ENCODE measurements around the gene SLC7A6. TPM values are rescaled to one million over a fixed set of nuclear protein-coding genes. Genes with fewer than 3 reads are reported as not detected.

Gene SLC7A6
- total RNA-seq, 1 donor from 2014 or later: 11.6 TPM

GRCh38 chr16:68242085-68242484, 22.2 kb upstream of the SLC7A6 start:
- Mint-ChIP-seq H3K4me1 (ENCODE audit: low read depth) (peaks cover 12% of the 10 kb centered on the region), H3K4me3 (ENCODE audit: low read depth) (no peak overlapping the region), H3K9me3 (ENCODE audit: low read depth) (peaks cover 3% of the 10 kb centered on the region), H3K36me3 (ENCODE audit: insufficient read depth) (peaks cover 5% of the 10 kb centered on the region), H3K27ac (no peak overlapping the region), H3K27me3 (no peaks in the 10 kb centered on the region)
- no peak for DNase-seq (ENCODE audit: low spot score, unreplicated experiment)
- TF ChIP-seq, protein P1, sequence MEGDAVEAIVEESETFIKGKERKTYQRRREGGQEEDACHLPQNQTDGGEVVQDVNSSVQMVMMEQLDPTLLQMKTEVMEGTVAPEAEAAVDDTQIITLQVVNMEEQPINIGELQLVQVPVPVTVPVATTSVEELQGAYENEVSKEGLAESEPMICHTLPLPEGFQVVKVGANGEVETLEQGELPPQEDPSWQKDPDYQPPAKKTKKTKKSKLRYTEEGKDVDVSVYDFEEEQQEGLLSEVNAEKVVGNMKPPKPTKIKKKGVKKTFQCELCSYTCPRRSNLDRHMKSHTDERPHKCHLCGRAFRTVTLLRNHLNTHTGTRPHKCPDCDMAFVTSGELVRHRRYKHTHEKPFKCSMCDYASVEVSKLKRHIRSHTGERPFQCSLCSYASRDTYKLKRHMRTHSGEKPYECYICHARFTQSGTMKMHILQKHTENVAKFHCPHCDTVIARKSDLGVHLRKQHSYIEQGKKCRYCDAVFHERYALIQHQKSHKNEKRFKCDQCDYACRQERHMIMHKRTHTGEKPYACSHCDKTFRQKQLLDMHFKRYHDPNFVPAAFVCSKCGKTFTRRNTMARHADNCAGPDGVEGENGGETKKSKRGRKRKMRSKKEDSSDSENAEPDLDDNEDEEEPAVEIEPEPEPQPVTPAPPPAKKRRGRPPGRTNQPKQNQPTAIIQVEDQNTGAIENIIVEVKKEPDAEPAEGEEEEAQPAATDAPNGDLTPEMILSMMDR (IDR thresholded peaks at IDR 0.05; ENCODE audit: unreplicated experiment): no peak

- TF ChIP-seq, protein P1 (IDR thresholded peaks at IDR 0.05; ENCODE audit: unreplicated experiment): no peak
Observed at GRCh38 chr16:68242926-68243858, 21.1 kb upstream of the SLC7A6 start.

DNA sequence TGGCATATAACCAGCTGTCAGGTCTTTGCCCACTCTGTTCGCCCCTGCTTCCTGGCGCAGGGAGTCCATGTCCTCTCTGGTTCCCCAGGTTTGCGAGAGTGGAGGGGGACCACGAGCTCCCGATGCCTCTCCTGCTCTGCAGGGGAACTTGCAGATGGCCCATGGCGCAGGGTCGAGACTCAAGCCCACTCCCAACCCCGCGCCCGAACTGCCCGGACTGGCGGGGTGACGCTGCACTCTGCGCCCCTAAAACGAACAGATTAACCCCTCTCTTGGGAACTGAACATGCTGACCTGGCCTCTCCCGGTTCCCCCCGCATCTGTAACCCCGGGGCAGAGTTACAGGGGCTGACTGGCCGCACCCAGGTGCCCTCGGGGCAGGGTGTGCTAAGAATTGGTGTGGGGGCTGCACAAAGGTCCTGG, 19.8 kb upstream of the SLC7A6 start:
- H3K4me3 Mint-ChIP-seq (ENCODE audit: low read depth): peak overlapping the region; percentile 98
- no peak for DNase-seq (ENCODE audit: low spot score, unreplicated experiment)
- TF ChIP-seq, protein P1 (IDR thresholded peaks at IDR 0.05; ENCODE audit: unreplicated experiment): no peak
- no peak overlapping the region for H3K27ac Mint-ChIP-seq
- peaks cover 2% of the 10 kb centered on the region for H3K36me3 Mint-ChIP-seq (ENCODE audit: insufficient read depth)
- H3K4me1 Mint-ChIP-seq (ENCODE audit: low read depth): peaks cover 9% of the 10 kb centered on the region
- H3K27me3 Mint-ChIP-seq: no peaks in the 10 kb centered on the region
- H3K9me3 Mint-ChIP-seq (ENCODE audit: low read depth): no peaks in the 10 kb centered on the region

More at GRCh38 chr16:68242926-68243858, 21.1 kb upstream of the SLC7A6 start:
- H3K27ac Mint-ChIP-seq: no peak overlapping the region
- no peaks in the 10 kb centered on the region for H3K27me3 Mint-ChIP-seq
- H3K4me1 Mint-ChIP-seq (ENCODE audit: low read depth): peaks cover 9% of the 10 kb centered on the region
- peaks cover 4% of the 10 kb centered on the region for H3K36me3 Mint-ChIP-seq (ENCODE audit: insufficient read depth)
- peaks cover 3% of the 10 kb centered on the region for H3K9me3 Mint-ChIP-seq (ENCODE audit: low read depth)
- H3K4me3 Mint-ChIP-seq (ENCODE audit: low read depth): peak overlapping the region; percentile 98
- no peak for DNase-seq (ENCODE audit: low spot score, unreplicated experiment)

GRCh38 chr16:68244903-68245853, 19.1 kb upstream of the SLC7A6 start, which contains the start of gene PLA2G15:
PLA2G15 (plus strand) TSS chr16:68245373; CDS start chr16:68245427, 54 bp downstream.
- H3K9me3 Mint-ChIP-seq (ENCODE audit: low read depth): no peaks in the 10 kb centered on the region

More at GRCh38 chr16:68244903-68245853, 19.1 kb upstream of the SLC7A6 start, which contains the start of gene PLA2G15:
- DNase-seq (ENCODE audit: low spot score, unreplicated experiment): peak; percentile 96
- Mint-ChIP-seq H3K4me1 (ENCODE audit: low read depth) (peaks cover 9% of the 10 kb centered on the region), H3K36me3 (ENCODE audit: insufficient read depth) (peaks cover 2% of the 10 kb centered on the region), H3K4me3 (ENCODE audit: low read depth) (peak within 1 kb of the TSS; percentile 98), H3K27ac (peak within 1 kb of the TSS; percentile 73), H3K27me3 (no peaks in the 10 kb centered on the region)
- TF ChIP-seq, protein P1 (IDR thresholded peaks at IDR 0.05; ENCODE audit: unreplicated experiment): no peak
